Activated CD4-positive, alpha-beta T cell treated with anti-CD3 and anti-CD28 coated beads, Interleukin-2, amount 10 ng/mL, durations not matched to agents 7 days and 5 days (primary cell): Measurements from ENCODE around the gene RBP5. TPM values are rescaled to one million over a fixed set of nuclear protein-coding genes. Genes with fewer than 3 reads are reported as not detected.

ENCODE experiments used
- CTCF ChIA-PET: fragments of 350-600 bp; sonication (Branson Sonifier 250); formaldehyde crosslinking; loops from one replicate; lab custom pipeline; 2021; ENCODE audit warnings: antibody characterized with exemption; lab: Charles Lee
- POLR2A ChIA-PET: fragments of 350-600 bp; sonication (Branson Sonifier 250); formaldehyde crosslinking; loops from one replicate; lab custom pipeline; 2021; ENCODE audit warnings: antibody characterized with exemption; lab: Charles Lee
- DNase-seq: peaks from one replicate; pipeline ENCODE4 v3.0.0-alpha.2; 2020
- H3K27ac Mint-ChIP-seq: one replicate; pipeline ENCODE4 v1.8.0; 2021; ENCODE audit warnings: mild to moderate bottlenecking, moderate library complexity, mixed read lengths
- H3K27me3 Mint-ChIP-seq: one replicate; pipeline ENCODE4 v1.8.0; 2021; ENCODE audit warnings: mixed read lengths
- H3K36me3 Mint-ChIP-seq: one replicate; pipeline ENCODE4 v1.8.0; 2021; ENCODE audit warnings: low read depth, mixed read lengths
- H3K4me1 Mint-ChIP-seq: one replicate; pipeline ENCODE4 v1.8.0; 2021; ENCODE audit warnings: mixed read lengths
- H3K4me3 Mint-ChIP-seq: one replicate; pipeline ENCODE4 v1.8.0; 2021; ENCODE audit warnings: mild to moderate bottlenecking, moderate library complexity, mixed read lengths
- H3K9me3 Mint-ChIP-seq: one replicate; pipeline ENCODE4 v1.8.0; 2021; ENCODE audit warnings: mixed read lengths
- total RNA-seq, 2 experiments: library from RNA; stranded (reverse); gene quantifications; one replicate each; pipeline ENCODE4 v1.2.3, GENCODE V29; 2021

Gene RBP5
- total RNA-seq, 2 experiments from 2014 or later, result 0.42 TPM; not detected in 1

- POLR2A ChIA-PET, result no interaction called here
- Mint-ChIP-seq H3K27ac (no peak overlapping the region), H3K4me1 (peaks cover 10% of the 10 kb centered on the region), H3K36me3 (peaks cover 57% of the 10 kb centered on the region), H3K9me3 (no peaks in the 10 kb centered on the region), H3K27me3 (no peaks in the 10 kb centered on the region), H3K4me3 (no peak overlapping the region)
- DNase-seq, result no peak
- CTCF ChIA-PET, result interaction anchor here (0.8 kb wide), 1 partner anchor 209 kb away, joined by 4 read pairs; no protein-coding TSS in a partner anchor
Measured at GRCh38 chr12:7143564-7143963, 14.9 kb upstream of the RBP5 start.

DNA sequence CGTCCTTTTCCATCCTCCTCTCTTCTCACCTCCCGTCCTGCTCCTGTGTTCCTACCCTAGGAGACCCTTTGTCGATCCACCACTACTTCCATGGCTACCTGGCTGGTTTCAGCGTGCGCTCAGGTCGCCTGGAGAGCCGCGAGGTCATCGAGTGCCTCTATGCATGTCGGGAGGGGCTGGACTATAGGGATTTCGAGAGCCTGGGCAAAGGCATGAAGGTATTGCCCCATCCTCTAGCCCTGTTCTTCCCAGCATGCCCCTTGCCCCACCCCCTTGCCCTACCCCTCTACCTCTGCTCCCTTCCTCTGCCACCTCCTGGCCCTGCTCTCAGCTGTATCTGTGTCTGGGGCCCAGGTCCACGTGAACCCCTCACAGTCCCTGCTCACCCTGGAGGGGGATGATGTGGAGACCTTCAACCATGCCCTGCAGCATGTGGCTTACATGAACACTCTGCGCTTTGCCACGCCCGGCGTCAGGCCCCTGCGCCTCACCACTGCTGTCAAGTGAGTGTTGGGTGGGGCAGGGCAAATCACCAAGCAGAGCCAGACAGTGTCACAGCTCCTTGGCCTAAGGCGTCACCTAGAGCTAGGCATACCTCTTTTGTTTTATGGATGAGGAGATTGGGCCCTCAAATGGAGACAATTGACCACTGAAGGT, 14.2 kb upstream of the RBP5 start:
- Mint-ChIP-seq H3K27ac (no peak overlapping the region), H3K4me3 (no peak overlapping the region), H3K4me1 (peaks cover 8% of the 10 kb centered on the region), H3K27me3 (no peaks in the 10 kb centered on the region), H3K9me3 (no peaks in the 10 kb centered on the region), H3K36me3 (peaks cover 58% of the 10 kb centered on the region)
- ChIA-PET POLR2A (no interaction called here), CTCF (interaction anchor here (1.0 to 1.7 kb wide), 3 partner anchors 12 to 46 kb away, joined by 3 to 4 read pairs (median 4); no protein-coding TSS in a partner anchor)
- no peak for DNase-seq

GRCh38 chr12:7142056-7142644, 13.5 kb upstream of the RBP5 start:
- Mint-ChIP-seq H3K4me3 (no peak overlapping the region), H3K27ac (no peak overlapping the region), H3K36me3 (peaks cover 63% of the 10 kb centered on the region), H3K27me3 (no peaks in the 10 kb centered on the region), H3K9me3 (no peaks in the 10 kb centered on the region), H3K4me1 (peaks cover 7% of the 10 kb centered on the region)
- CTCF ChIA-PET, result interaction anchor here (0.9 to 1.7 kb wide), 4 partner anchors 11 to 273 kb away, joined by 3 to 4 read pairs (median 4); no protein-coding TSS in a partner anchor
- POLR2A ChIA-PET, result no interaction called here
- DNase-seq, result peak; percentile 67

GRCh38 chr12:7141351-7142005, 12.8 kb upstream of the RBP5 start:
- ChIA-PET POLR2A (no interaction called here), CTCF (interaction anchor here (0.9 to 1.7 kb wide), 5 partner anchors 10 to 272 kb away, joined by 3 to 4 read pairs (median 4); no protein-coding TSS in a partner anchor)
- DNase-seq, result no peak
- Mint-ChIP-seq H3K4me1 (peaks cover 7% of the 10 kb centered on the region), H3K36me3 (peaks cover 62% of the 10 kb centered on the region), H3K27me3 (no peaks in the 10 kb centered on the region), H3K4me3 (no peak overlapping the region), H3K9me3 (no peaks in the 10 kb centered on the region), H3K27ac (no peak overlapping the region)

- Mint-ChIP-seq H3K9me3 (no peaks in the 10 kb centered on the region), H3K27ac (no peak overlapping the region), H3K36me3 (peaks cover 69% of the 10 kb centered on the region), H3K4me1 (peaks cover 7% of the 10 kb centered on the region), H3K4me3 (no peak overlapping the region), H3K27me3 (no peaks in the 10 kb centered on the region)
- no peak for DNase-seq
- CTCF ChIA-PET, result interaction anchor here (0.6 to 1.4 kb wide), 3 partner anchors 13 to 325 kb away, joined by 3 read pairs; no protein-coding TSS in a partner anchor
- POLR2A ChIA-PET, result interaction anchor here (0.6 kb wide), 1 partner anchor 692 kb away, joined by 3 read pairs; no protein-coding TSS in a partner anchor
Measured at GRCh38 chr12:7139200-7139599, 10.5 kb upstream of the RBP5 start.

DNA sequence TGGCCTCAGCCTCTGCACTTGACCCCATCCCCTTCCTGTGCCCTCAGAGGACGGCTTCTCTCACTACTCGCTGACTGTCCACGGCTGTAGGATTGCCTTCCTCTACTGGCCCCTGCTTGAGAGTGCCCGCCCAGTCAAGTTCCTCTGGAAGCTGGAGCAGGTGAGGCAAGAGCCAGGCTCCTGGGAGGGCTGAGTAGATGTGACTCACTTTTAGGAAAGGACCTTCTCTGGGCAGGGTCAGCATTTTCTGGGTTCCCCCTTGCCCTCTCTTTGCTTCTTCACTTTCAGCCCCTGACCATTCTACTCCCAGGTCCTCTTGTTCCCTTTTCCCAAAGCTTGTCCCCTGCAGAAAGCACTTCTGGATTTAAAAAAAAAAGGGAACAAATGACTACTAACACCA, 9.2 kb upstream of the RBP5 start:
- H3K9me3 Mint-ChIP-seq, result no peaks in the 10 kb centered on the region
- peaks cover 10% of the 10 kb centered on the region for H3K4me1 Mint-ChIP-seq
- DNase-seq, result no peak
- H3K4me3 Mint-ChIP-seq, result no peak overlapping the region
- ChIA-PET CTCF (no interaction called here), POLR2A (no interaction called here)
- peaks cover 71% of the 10 kb centered on the region for H3K36me3 Mint-ChIP-seq
- H3K27me3 Mint-ChIP-seq, result no peaks in the 10 kb centered on the region
- H3K27ac Mint-ChIP-seq, result no peak overlapping the region

- H3K4me1 Mint-ChIP-seq, result peaks cover 18% of the 10 kb centered on the region
- POLR2A ChIA-PET, result no interaction called here
- no peak overlapping the region for H3K4me3 Mint-ChIP-seq
- H3K27me3 Mint-ChIP-seq, result no peaks in the 10 kb centered on the region
- no peak for DNase-seq
- CTCF ChIA-PET, result no interaction called here
- H3K36me3 Mint-ChIP-seq, result peaks cover 73% of the 10 kb centered on the region
- H3K27ac Mint-ChIP-seq, result no peak overlapping the region
- H3K9me3 Mint-ChIP-seq, result no peaks in the 10 kb centered on the region
Measured at GRCh38 chr12:7136676-7137075, 8.0 kb upstream of the RBP5 start.

DNA sequence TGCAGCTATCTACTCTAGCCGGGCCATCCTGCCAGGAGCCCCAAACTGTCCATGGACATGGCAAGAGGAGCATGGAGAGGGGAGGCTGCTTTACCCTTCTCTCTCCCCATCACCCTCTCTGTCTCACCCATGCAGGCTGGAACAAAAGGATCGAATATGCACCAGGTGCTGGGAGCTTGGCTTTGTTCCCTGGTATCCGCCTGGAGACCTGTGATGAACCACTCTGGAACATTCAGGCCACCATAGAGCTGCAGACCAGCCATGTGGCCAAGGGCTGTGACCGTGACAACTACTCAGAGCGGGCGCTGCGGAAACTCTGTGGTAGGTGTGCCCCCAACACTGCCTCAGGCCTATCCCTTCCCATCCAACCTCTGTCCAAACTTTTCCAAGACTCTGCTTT, 7.4 kb upstream of the RBP5 start:
- H3K9me3 Mint-ChIP-seq, result no peaks in the 10 kb centered on the region

GRCh38 chr12:7134396-7135166, 5.9 kb upstream of the RBP5 start:
- no peak overlapping the region for H3K27ac Mint-ChIP-seq
- ChIA-PET POLR2A (no interaction called here), CTCF (no interaction called here)
- no peaks in the 10 kb centered on the region for H3K9me3 Mint-ChIP-seq
- H3K4me3 Mint-ChIP-seq, result no peak overlapping the region
- no peaks in the 10 kb centered on the region for H3K27me3 Mint-ChIP-seq
- DNase-seq, result no peak
- peaks cover 27% of the 10 kb centered on the region for H3K4me1 Mint-ChIP-seq
- peaks cover 58% of the 10 kb centered on the region for H3K36me3 Mint-ChIP-seq

More for the DNA sequence above, 7.4 kb upstream of the RBP5 start:
- DNase-seq, result no peak
- Mint-ChIP-seq H3K4me3 (no peak overlapping the region), H3K27ac (no peak overlapping the region), H3K4me1 (peaks cover 21% of the 10 kb centered on the region), H3K27me3 (no peaks in the 10 kb centered on the region), H3K36me3 (peaks cover 68% of the 10 kb centered on the region)
- POLR2A ChIA-PET, result no interaction called here
- CTCF ChIA-PET, result interaction anchor here (0.8 kb wide), 1 partner anchor 10 kb away, joined by 3 read pairs; no protein-coding TSS in a partner anchor

- POLR2A ChIA-PET, result no interaction called here
- H3K4me3 Mint-ChIP-seq, result peak overlapping the region; percentile 86
- H3K36me3 Mint-ChIP-seq, result peaks cover 42% of the 10 kb centered on the region
- peak; percentile 64 for DNase-seq
- no peaks in the 10 kb centered on the region for H3K27me3 Mint-ChIP-seq
- CTCF ChIA-PET, result interaction anchor here (0.7 to 1.1 kb wide), 2 partner anchors 11 to 258 kb away, joined by 3 to 4 read pairs; partner anchors contain the start of gene SPSB2
- H3K27ac Mint-ChIP-seq, result peak overlapping the region; percentile 89
- H3K9me3 Mint-ChIP-seq, result no peaks in the 10 kb centered on the region
- H3K4me1 Mint-ChIP-seq, result peaks cover 37% of the 10 kb centered on the region
Measured at GRCh38 chr12:7131502-7131866, 2.8 kb upstream of the RBP5 start.

GRCh38 chr12:7130701-7131501, 2.2 kb upstream of the RBP5 start:
- peaks cover 37% of the 10 kb centered on the region for H3K4me1 Mint-ChIP-seq
- CTCF ChIA-PET, result interaction anchor here (0.6 to 1.1 kb wide), 4 partner anchors 11 to 413 kb away, joined by 3 to 4 read pairs (median 4); partner anchors contain the start of gene SPSB2
- peak overlapping the region; percentile 89 for H3K27ac Mint-ChIP-seq
- POLR2A ChIA-PET, result no interaction called here
- peak overlapping the region; percentile 86 for H3K4me3 Mint-ChIP-seq
- H3K27me3 Mint-ChIP-seq, result no peaks in the 10 kb centered on the region
- H3K36me3 Mint-ChIP-seq, result peaks cover 42% of the 10 kb centered on the region
- DNase-seq, result peak; percentile 58
- no peaks in the 10 kb centered on the region for H3K9me3 Mint-ChIP-seq
